Right kidney (tissue), 1 donor: ENCODE measurements around the gene AP2A2.

Experiments used
- DNase-seq: peaks from one replicate; pipeline ENCODE4 v3.0.0-alpha.2; 2016

Gene AP2A2

DNA sequence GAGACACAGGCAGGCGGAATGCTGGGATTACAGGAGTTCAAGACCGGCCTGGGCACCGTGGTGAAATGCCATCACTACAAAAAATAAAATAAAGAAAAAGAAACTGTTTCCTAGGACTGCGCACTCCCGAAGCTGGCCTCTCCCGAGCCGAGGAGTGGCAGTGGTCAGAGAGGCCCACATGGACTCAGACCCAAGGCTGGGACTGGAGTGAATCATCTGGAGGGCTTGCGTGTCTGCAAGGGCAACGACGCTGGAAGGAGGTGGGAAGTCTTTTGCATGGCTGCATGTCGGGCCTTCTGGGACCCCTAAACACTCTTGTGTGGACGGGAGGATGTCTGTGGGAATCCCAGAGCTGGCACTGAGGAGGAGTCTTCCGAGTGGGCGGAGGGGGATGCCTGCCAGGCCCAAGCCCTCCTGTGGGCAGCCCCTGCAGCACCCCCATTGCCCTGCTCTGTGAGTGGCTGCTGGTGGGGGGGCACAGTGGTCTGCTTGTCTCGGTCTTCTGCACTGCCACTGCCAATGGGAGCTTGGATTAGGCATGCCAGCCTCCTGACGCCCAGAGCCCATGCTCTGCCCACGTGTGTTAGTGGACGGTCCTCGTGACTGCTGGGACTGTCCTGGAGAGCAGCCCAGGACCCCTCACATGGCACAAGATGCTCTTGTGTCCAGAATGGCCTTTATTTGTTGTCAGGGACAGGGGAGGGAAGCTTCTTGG, 1.8 kb upstream of the AP2A2 start:
- DNase-seq, result no peak

- no peak for DNase-seq
Measured at GRCh38 chr11:924406-925157, 1.1 kb upstream of the AP2A2 start.

- DNase-seq, result no peak
Measured at GRCh38 chr11:925158-925495, 543 bp upstream of the AP2A2 start.

DNA sequence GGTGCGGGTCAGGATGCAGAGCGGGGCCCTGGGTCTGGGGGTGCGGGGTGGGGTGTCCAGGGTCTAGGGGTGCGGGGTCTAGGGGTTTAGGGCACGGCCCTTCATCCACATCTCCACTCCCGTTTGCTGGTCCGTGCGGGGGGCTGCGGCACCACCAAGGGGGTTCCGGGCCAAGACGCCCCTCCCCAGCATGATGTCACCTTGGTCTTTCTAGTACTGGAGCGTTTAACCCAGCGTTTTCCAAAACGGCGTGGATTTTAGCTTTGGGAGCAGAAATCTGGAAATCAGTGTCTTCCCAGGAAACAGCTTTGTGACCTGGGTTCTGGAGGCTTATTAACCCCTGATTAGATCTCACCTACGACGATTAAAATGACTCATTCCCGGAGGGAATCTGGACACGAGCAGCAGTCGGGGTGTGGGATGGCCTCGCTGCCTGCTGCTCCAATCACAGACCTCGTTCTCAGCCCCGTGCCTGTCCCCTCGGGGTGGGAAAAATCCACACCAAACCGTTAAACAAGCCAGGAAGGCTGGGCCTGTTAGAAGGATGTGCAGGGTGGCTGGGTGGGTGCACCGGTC, 759 bp downstream of the AP2A2 start:
- peak; percentile 60 for DNase-seq

- no peak for DNase-seq
Measured at GRCh38 chr11:927871-928270, 2.2 kb downstream of the AP2A2 start.

DNA sequence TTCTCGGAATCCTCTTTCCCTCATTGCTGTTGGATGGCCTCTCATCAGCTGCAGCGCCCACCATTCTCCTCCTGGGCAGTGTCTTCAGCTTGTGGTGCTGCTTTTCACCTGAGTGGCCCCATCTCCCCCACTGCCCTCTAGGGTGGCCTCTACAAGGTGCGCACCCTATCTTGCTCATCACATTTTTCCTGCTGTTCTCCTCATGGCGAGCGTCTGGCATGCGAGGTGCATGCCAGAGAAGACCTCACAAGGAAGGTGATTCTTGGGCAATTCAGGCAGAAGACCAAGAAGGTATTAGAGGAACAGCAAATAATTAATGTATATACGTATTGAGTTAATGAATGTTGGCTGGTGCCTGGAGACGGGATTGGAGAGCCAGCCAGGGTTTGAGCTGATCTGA, 3.1 kb downstream of the AP2A2 start:
- no peak for DNase-seq

GRCh38 chr11:929405-929804, 3.7 kb downstream of the AP2A2 start:
- no peak for DNase-seq

GRCh38 chr11:931385-931784, 5.7 kb downstream of the AP2A2 start:
- no peak for DNase-seq

- DNase-seq, result no peak
Measured at GRCh38 chr11:932435-932834, 6.8 kb downstream of the AP2A2 start.

- DNase-seq, result no peak
Measured at GRCh38 chr11:933142-933851, 7.6 kb downstream of the AP2A2 start.

DNA sequence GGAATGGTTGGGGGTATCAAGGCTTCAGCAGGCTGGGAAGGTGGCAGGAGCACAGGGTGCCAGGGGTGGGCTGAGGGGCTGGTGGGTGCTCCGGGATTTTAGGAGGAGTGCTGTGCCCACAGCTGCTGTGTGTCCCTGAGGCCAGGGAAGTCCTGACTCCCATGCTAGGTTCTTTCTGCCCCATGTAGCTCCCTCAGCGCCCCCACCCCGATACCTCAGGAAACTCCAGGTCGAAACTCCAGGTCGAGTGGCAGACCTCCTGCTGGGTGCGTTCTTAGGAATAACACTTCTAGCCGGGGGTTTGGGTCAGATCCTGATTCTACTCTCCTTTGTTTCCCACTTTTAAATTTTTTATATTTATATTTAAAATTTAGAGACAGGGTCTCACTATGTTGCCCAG, 8.3 kb downstream of the AP2A2 start:
- no peak for DNase-seq

DNA sequence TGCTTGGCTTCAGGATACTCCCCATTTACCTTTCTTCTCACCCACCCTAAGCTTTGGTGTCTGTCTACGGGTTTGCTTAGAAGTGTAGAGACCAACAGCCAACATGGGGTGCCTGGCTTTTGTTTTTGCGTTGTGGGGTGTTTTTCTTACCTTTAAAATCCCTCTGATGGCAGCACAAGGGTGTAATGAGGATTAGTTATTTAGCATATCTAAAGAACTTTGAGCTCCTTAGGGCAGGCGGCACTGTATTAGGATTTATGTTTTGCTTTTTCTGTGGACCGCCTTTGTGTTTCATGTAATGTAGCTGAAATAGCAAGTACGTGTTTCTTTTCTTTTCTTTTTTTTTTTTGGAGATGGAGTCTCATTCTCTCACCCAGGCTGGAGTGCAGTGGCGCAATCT, 8.9 kb downstream of the AP2A2 start:
- no peak for DNase-seq

DNA sequence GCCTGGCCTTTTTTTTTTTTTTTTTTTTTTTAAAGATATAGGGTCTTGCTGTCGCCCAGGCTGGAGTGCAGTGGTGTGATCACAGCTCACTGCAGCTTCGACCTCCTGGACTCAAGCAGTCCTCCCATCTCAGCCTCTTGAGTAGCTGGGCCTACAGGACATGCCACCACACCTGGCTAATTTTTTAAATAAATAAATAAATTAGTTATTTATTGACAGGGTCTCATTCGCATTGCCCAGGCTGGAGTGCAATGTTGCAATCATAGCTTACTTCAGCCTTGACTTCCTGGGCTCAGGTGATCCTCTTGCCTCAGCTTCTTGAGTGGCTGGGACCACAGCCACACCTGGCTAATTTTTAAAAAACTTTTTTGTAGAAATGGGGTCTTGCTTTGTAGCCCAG, 10.5 kb downstream of the AP2A2 start:
- no peak for DNase-seq

- DNase-seq, result no peak
Measured at GRCh38 chr11:937841-938261, 12.2 kb downstream of the AP2A2 start.

GRCh38 chr11:940496-941135, 14.9 kb downstream of the AP2A2 start:
- DNase-seq, result no peak

DNA sequence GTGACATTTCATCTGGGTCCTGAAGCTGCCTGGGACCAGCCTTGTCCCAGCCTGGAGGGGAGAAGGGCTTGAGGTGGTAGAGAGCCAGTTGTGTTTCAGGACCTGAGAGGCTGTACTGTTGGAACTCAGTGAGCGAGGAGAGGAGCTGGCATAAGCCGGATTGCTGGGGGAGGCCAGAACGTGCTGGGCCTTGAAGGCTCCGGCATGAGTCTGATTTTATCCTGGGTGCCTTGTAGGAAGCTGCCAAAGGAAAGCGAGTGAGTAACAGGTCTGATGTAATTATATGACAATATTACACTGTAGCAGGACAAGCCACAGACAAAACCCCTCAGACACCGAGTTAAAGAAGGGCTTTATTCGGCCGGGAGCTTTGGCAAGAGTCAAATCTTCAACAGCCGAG, 17.2 kb downstream of the AP2A2 start:
- DNase-seq, result no peak

- peak; percentile 50 for DNase-seq
Measured at GRCh38 chr11:944711-945470, 19.2 kb downstream of the AP2A2 start.

GRCh38 chr11:945986-946385, 20.3 kb downstream of the AP2A2 start:
- no peak for DNase-seq

GRCh38 chr11:947744-948143, 22.1 kb downstream of the AP2A2 start:
- no peak for DNase-seq

- no peak for DNase-seq
Measured at GRCh38 chr11:951507-951906, 25.8 kb downstream of the AP2A2 start.

DNA sequence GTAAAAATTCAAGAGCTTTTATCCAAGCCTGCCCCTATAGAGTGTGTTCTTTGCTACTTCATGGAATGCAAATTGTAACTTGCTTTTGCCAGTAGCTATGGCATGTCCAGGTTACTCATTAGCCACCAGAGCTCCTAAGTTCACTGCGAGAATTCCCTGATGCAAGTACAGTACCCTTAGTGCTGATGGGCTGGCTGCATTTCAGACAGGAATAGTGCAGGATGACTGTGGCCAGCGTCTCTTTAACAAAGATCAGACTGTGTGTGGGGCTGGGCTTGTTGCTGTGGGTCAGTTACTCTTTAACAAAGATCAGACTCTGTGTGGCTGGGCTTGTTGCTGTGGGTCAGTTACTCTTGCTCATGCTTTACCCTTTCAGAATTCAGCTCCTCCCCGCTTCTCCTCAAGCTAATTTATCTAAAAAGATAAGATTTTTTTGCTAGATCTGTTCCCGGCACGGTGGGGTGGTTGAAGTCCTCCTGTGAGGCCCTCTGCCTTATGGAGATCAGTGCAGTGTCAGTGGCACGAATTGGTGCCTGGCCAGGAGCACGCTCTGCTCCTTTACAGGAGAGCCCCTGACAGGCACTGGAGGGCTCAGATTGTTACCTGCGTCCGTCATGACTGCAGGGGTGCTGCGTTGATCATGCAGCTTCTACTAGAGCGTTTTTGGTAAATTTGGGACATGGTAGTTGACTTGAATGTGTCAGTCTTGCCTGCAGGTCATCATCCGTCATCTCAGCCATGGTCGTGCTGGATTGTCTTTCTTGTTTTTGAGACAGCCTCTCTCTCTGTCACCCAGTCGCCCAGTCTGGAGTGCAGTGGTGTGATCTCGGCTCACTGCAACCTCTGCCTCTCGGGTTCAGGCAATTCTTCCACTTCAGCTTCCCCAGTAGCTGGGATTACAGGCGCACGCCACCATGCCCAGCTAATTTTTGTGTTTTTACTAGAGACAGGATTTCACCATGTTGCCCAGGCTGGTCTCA, 27.0 kb downstream of the AP2A2 start:
- DNase-seq, result peak; percentile 59
